AG10803 (cell line): Measurements from ENCODE around the gene SLC4A9.

Experiments
- DNase-seq: peaks from one replicate; pipeline ENCODE4 v3.0.0; 2010; ENCODE audit warnings: low read depth
- H3K4me3 ChIP-seq: 2 replicates; pipeline ENCODE4 v1.5.1; 2011; ENCODE audit warnings: mild to moderate bottlenecking, low read length, control low read depth
- TF ChIP-seq, protein P1 (sequence below): conservative IDR thresholded peaks from 2 replicates; pipeline ENCODE4 v1.5.1; 2011; ENCODE audit warnings: mild to moderate bottlenecking, low read length, control low read depth, inconsistent platforms

SLC4A9 gene

DNA sequence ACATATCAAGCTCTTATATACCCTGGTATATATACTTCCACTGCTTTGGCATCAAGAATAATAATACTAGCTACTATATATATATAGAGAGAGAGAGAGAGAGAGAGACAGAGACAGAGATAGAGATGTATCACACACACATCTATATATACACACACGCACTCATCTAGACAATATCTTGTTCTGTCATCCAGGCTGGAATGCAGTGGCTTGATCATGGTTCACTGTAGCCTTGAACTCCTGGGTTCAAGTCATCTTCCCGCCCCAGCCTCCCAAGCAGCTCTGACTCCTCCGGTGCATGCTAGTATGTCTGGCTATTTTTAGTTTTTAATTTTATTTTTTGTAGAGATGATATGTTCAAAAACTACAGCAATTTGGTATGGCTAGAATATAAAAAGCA, 64.1 kb downstream of the SLC4A9 start:
- no peak overlapping the region for H3K4me3 ChIP-seq
- DNase-seq = no peak
- TF ChIP-seq, protein P1, sequence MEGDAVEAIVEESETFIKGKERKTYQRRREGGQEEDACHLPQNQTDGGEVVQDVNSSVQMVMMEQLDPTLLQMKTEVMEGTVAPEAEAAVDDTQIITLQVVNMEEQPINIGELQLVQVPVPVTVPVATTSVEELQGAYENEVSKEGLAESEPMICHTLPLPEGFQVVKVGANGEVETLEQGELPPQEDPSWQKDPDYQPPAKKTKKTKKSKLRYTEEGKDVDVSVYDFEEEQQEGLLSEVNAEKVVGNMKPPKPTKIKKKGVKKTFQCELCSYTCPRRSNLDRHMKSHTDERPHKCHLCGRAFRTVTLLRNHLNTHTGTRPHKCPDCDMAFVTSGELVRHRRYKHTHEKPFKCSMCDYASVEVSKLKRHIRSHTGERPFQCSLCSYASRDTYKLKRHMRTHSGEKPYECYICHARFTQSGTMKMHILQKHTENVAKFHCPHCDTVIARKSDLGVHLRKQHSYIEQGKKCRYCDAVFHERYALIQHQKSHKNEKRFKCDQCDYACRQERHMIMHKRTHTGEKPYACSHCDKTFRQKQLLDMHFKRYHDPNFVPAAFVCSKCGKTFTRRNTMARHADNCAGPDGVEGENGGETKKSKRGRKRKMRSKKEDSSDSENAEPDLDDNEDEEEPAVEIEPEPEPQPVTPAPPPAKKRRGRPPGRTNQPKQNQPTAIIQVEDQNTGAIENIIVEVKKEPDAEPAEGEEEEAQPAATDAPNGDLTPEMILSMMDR = no peak
